Inferior parietal cortex (tissue), 1 donor: ENCODE data around the gene IRF5.

Source experiments
- DNase-seq: peaks from one replicate; pipeline ENCODE4 v3.0.0-alpha.2; 2016; ENCODE audit errors: extremely low spot score

Gene IRF5

GRCh38 chr7:128921866-128922440, 15.8 kb upstream of the IRF5 start:
- no peak for DNase-seq

- DNase-seq, result no peak
These were observed 15.0 kb upstream of the IRF5 start for GRCh38 chr7:128922496-128923410.

- no peak for DNase-seq
These were observed 14.3 kb upstream of the IRF5 start for GRCh38 chr7:128923411-128923800.

- DNase-seq, result no peak
These were observed 12.8 kb upstream of the IRF5 start for GRCh38 chr7:128924707-128925588.

GRCh38 chr7:128928159-128928813, 9.4 kb upstream of the IRF5 start:
- DNase-seq, result no peak

GRCh38 chr7:128928882-128929788, 8.6 kb upstream of the IRF5 start:
- DNase-seq, result no peak

- no peak for DNase-seq
These were observed 6.4 kb upstream of the IRF5 start for GRCh38 chr7:128931190-128931798.

- no peak for DNase-seq
These were observed 5.5 kb upstream of the IRF5 start for GRCh38 chr7:128931965-128932861.

- DNase-seq, result no peak
These were observed 4.9 kb upstream of the IRF5 start for GRCh38 chr7:128932862-128933179.

GRCh38 chr7:128933180-128933891, 4.4 kb upstream of the IRF5 start:
- peak; percentile 15 for DNase-seq

GRCh38 chr7:128934361-128935341, 3.1 kb upstream of the IRF5 start:
- no peak for DNase-seq

GRCh38 chr7:128935342-128935730, 2.4 kb upstream of the IRF5 start:
- no peak for DNase-seq

- DNase-seq, result no peak
These were observed 929 bp upstream of the IRF5 start for GRCh38 chr7:128936798-128937197.

- DNase-seq, result no peak
These were observed 468 bp upstream of the IRF5 start for GRCh38 chr7:128937271-128937646.

GRCh38 chr7:128938544-128939074, 882 bp downstream of the IRF5 start:
- no peak for DNase-seq

GRCh38 chr7:128939075-128939860, 1.5 kb downstream of the IRF5 start:
- no peak for DNase-seq
